Parathyroid adenoma (tissue), 2 donors: ENCODE data around the gene DDX55.

ENCODE experiments used
- H2AFZ ChIP-seq: fragments of 300-600 bp; sonication (generic); one replicate; pipeline ENCODE4 v1.7.0; 2017; ENCODE audit warnings: antibody characterized with exemption, mild to moderate bottlenecking
- H3K27ac ChIP-seq: fragments of 300-600 bp; sonication (generic); one replicate; pipeline ENCODE4 v1.7.0; 2017
- H3K27me3 ChIP-seq: fragments of 300-600 bp; sonication (generic); one replicate; pipeline ENCODE4 v1.7.0; 2017; ENCODE audit warnings: low read length; ENCODE audit not compliant: control insufficient read depth, insufficient read depth
- H3K36me3 ChIP-seq: fragments of 300-600 bp; sonication (generic); one replicate; pipeline ENCODE4 v1.7.0; 2017; ENCODE audit warnings: low read length; ENCODE audit not compliant: control insufficient read depth, insufficient read depth
- H3K4me1 ChIP-seq: fragments of 300-600 bp; sonication (generic); one replicate; pipeline ENCODE4 v1.7.0; 2017; ENCODE audit warnings: control low read depth
- H3K4me2 ChIP-seq: fragments of 300-600 bp; sonication (generic); one replicate; pipeline ENCODE4 v1.7.0; 2017; ENCODE audit warnings: low read length
- H3K4me3 ChIP-seq: fragments of 300-600 bp; sonication (generic); one replicate; pipeline ENCODE4 v1.7.0; 2017; ENCODE audit warnings: low read depth, low read length
- H3K79me2 ChIP-seq: fragments of 300-600 bp; sonication (generic); one replicate; pipeline ENCODE4 v1.7.0; 2017; ENCODE audit warnings: control low read depth
- H3K9ac ChIP-seq: fragments of 300-600 bp; sonication (generic); one replicate; pipeline ENCODE4 v1.7.0; 2017; ENCODE audit warnings: mild to moderate bottlenecking
- H3K9me3 ChIP-seq: fragments of 300-600 bp; sonication (generic); one replicate; pipeline ENCODE4 v1.7.0; 2017; ENCODE audit warnings: low read length; ENCODE audit not compliant: control insufficient read depth
- CTCF ChIP-seq: fragments of 300-600 bp; sonication (generic); IDR thresholded peaks from one replicate; pipeline ENCODE4 v1.7.0; 2017; ENCODE audit warnings: antibody characterized with exemption, mild to moderate bottlenecking
- donor health status: primary hyperparathyroidism.

The DDX55 gene

DNA sequence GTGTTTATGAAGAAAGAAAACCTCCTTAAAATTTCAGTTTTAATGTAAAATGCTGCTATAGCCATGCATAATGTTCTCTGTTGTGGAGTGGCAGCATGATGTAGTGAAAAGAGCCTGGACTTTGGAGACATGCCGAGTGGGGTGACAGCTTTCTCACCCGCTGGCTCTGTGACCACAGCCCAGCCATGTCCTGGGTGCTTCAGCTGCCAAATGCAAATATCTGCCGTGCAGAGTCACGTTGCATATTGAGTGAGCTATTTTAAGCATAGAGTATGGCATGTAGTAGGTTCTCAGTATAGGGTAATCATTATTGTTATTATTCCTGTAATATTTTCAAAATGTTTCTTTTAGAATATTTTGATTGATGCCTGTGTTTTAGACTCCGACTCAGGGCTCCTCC is 53.5 kb downstream of the DDX55 start:
- Histone ChIP-seq H3K27me3 (no peaks in the 10 kb centered on the region), H3K27ac (no peak overlapping the region), H3K36me3 (no peaks in the 10 kb centered on the region), H2AFZ (no peak overlapping the region), H3K9me3 (no peaks in the 10 kb centered on the region), H3K79me2 (no peaks in the 10 kb centered on the region), H3K4me3 (no peak overlapping the region), H3K9ac (no peak overlapping the region), H3K4me2 (no peak overlapping the region), H3K4me1 (no peaks in the 10 kb centered on the region)
- no peak for TF ChIP-seq CTCF

DNA sequence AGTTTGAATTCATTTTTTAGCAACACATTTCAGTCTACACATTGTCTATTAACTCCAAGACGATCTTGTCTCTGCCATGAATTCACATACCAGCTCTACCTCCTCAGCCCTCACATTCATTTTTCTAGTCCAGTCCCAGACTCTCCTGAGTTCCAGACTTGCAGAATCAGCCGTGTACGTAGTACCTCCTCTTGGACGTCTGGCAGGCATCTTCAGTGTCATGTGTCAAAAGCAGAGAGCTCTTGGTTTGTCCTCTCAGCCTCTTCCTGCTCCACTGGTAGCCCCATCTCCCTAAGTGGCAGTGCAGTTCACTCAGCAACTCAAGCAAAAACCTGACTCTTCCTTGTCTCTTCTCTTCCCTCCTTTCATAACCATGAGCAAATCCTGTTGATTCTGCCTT is 54.5 kb downstream of the DDX55 start:
- no peak for TF ChIP-seq CTCF
- H3K27me3 ChIP-seq, result no peaks in the 10 kb centered on the region
- no peaks in the 10 kb centered on the region for H3K9me3 ChIP-seq
- no peak overlapping the region for H2AFZ ChIP-seq
- H3K9ac ChIP-seq, result no peak overlapping the region
- no peaks in the 10 kb centered on the region for H3K36me3 ChIP-seq
- no peak overlapping the region for H3K27ac ChIP-seq
- no peak overlapping the region for H3K4me2 ChIP-seq
- H3K79me2 ChIP-seq, result no peaks in the 10 kb centered on the region
- no peaks in the 10 kb centered on the region for H3K4me1 ChIP-seq
- no peak overlapping the region for H3K4me3 ChIP-seq

DNA sequence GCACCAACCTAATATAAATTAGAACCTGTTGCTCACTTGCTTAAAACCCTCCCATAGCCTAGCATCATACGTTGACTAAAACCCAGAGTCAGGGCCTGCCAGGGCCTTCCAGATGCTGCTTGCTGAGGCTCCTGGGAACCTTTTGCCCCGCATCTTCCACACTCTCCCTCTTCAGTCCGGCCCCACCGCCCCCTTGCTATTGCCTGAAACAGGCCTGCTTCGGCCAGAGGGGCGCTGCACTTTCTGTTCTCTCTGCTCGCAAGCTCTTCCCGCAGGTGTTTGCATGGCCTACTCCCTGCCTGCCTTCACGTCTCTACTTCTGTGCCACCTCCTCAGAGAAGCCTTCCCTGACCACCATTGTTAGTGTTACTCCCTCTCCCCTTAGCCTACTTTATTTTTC is 55.3 kb downstream of the DDX55 start:
- H3K4me3 ChIP-seq, result no peak overlapping the region
- H3K9me3 ChIP-seq, result no peaks in the 10 kb centered on the region
- no peak overlapping the region for H3K4me2 ChIP-seq
- TF ChIP-seq CTCF, result no peak
- H3K27ac ChIP-seq, result no peak overlapping the region
- no peaks in the 10 kb centered on the region for H3K4me1 ChIP-seq
- no peak overlapping the region for H3K9ac ChIP-seq
- H3K79me2 ChIP-seq, result no peaks in the 10 kb centered on the region
- H2AFZ ChIP-seq, result no peak overlapping the region
- H3K36me3 ChIP-seq, result no peaks in the 10 kb centered on the region
- no peaks in the 10 kb centered on the region for H3K27me3 ChIP-seq

- Histone ChIP-seq H2AFZ (no peak overlapping the region), H3K79me2 (no peaks in the 10 kb centered on the region), H3K9me3 (no peaks in the 10 kb centered on the region), H3K4me2 (no peak overlapping the region), H3K27ac (no peak overlapping the region), H3K4me3 (no peak overlapping the region), H3K4me1 (no peaks in the 10 kb centered on the region), H3K27me3 (no peaks in the 10 kb centered on the region), H3K36me3 (no peaks in the 10 kb centered on the region), H3K9ac (no peak overlapping the region)
- TF ChIP-seq CTCF, result no peak
These were observed 58.3 kb downstream of the DDX55 start for GRCh38 chr12:123659996-123660727.

GRCh38 chr12:123667771-123668170 is 65.9 kb downstream of the DDX55 start:
- Histone ChIP-seq H3K4me1 (no peaks in the 10 kb centered on the region), H3K27me3 (no peaks in the 10 kb centered on the region), H3K4me2 (no peak overlapping the region), H3K9me3 (no peaks in the 10 kb centered on the region), H2AFZ (no peak overlapping the region), H3K27ac (no peak overlapping the region), H3K36me3 (no peaks in the 10 kb centered on the region), H3K9ac (no peak overlapping the region), H3K4me3 (no peak overlapping the region), H3K79me2 (no peaks in the 10 kb centered on the region)
- TF ChIP-seq CTCF, result no peak
